Activated naive CD4-positive, alpha-beta T cell treated with anti-CD3 and anti-CD28 coated beads, Interleukin-2, amount 50 U/mL, for 24 hours (primary cell): ENCODE results near the gene NAMPT.

ENCODE experiments used
- H3K27ac Mint-ChIP-seq: one replicate; pipeline ENCODE4 v1.8.0; 2021; ENCODE audit warnings: mild to moderate bottlenecking, mixed read lengths
- H3K27me3 Mint-ChIP-seq: one replicate; pipeline ENCODE4 v1.8.0; 2021; ENCODE audit warnings: mixed read lengths
- H3K36me3 Mint-ChIP-seq: one replicate; pipeline ENCODE4 v1.8.0; 2021; ENCODE audit warnings: mixed read lengths
- H3K4me1 Mint-ChIP-seq: one replicate; pipeline ENCODE4 v1.8.0; 2021; ENCODE audit warnings: mixed read lengths
- H3K4me3 Mint-ChIP-seq: one replicate; pipeline ENCODE4 v1.8.0; 2021; ENCODE audit warnings: mild to moderate bottlenecking, mixed read lengths
- H3K9me3 Mint-ChIP-seq: one replicate; pipeline ENCODE4 v1.8.0; 2021; ENCODE audit warnings: mixed read lengths

Gene NAMPT

DNA sequence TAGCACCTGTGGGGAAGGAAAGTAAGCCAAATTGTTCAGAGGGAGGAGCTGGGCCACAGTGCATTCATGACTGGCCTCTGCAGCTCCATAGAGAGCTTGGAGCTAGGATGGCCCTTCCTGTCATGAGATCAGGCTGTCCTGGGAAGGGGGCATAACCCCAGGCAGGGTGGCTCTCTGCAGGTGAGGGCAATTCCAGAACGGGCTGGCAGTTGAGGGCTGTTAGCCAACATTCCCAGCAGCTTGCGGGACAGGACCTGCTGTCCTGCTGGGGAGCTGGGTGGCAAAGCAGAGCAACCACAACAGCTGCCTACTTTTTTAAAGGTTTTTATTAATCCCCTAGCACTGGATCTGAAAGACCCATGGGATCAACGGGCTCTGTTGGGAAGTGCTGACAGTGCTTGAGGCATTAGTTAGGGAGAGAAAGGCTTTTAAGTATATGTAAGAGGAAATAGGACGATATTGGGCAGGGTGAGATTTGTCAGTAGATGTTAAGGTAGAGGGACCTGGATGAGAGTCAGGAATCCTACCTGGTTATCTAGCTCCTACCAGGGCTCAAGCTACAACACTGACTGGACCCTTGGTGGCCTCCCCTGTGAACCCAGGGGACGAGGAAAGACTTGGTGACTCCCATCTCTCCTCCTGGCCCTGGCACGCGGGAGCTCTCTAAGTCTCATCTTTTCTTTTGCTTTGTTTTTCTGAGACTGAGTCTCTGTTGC, 77.8 kb downstream of the NAMPT start:
- Mint-ChIP-seq H3K4me1 (no peaks in the 10 kb centered on the region), H3K36me3 (peaks cover 5% of the 10 kb centered on the region), H3K27ac (no peak overlapping the region), H3K9me3 (peaks cover 6% of the 10 kb centered on the region), H3K4me3 (no peak overlapping the region), H3K27me3 (peaks cover 12% of the 10 kb centered on the region)

DNA sequence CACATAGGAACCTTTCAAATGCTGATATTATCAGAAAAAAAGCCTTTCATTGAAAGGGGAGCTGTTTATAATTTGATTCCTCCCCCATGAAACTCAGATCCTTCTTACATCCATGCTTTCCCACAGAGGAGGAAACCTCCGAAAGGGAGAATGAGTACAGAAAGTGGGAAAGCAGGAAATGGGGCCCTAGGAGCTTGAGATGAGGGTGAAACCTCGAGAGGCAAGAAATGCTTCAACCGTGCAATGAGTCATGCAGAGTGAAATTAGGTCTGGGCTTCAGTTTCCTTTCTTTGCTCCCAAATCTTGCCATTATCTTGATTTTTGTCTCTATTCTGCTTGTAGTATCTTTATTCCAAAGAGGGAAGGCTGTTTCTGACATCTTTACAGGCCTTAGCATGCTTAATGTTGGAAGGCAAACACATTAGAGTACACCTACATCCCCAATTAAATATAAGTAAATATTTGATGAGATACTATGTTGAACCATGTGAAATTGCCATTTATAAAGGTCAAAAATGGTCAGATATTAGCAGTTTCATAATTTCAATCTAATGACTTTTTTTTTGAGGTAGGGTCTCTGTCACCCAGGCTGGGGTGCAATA, 79.1 kb downstream of the NAMPT start:
- H3K4me3 Mint-ChIP-seq: no peak overlapping the region
- H3K36me3 Mint-ChIP-seq: peaks cover 5% of the 10 kb centered on the region
- H3K27me3 Mint-ChIP-seq: peaks cover 12% of the 10 kb centered on the region
- H3K9me3 Mint-ChIP-seq: peaks cover 6% of the 10 kb centered on the region
- H3K27ac Mint-ChIP-seq: no peak overlapping the region
- H3K4me1 Mint-ChIP-seq: no peaks in the 10 kb centered on the region

DNA sequence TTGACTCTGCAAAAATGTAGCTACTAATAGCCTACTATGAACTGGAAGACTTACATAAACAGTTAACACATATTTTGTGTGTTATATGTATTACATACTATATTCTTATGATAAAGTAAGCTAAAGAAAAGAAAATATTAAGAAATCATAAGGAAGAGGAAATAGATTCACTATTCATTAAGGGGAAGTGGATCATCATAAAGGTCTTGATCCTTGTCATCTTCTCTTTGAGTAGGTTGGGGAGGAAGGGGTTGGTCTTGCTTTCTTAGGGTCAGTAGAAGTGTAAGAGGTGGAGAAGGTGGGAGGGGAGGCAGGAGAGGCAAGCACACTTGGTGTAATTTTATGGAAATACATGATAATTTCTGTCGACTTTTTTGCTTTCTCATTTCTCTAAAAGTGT, 81.3 kb downstream of the NAMPT start:
- Mint-ChIP-seq H3K9me3 (no peaks in the 10 kb centered on the region), H3K27ac (no peak overlapping the region), H3K27me3 (peaks cover 7% of the 10 kb centered on the region), H3K36me3 (no peaks in the 10 kb centered on the region), H3K4me1 (no peaks in the 10 kb centered on the region), H3K4me3 (no peak overlapping the region)

DNA sequence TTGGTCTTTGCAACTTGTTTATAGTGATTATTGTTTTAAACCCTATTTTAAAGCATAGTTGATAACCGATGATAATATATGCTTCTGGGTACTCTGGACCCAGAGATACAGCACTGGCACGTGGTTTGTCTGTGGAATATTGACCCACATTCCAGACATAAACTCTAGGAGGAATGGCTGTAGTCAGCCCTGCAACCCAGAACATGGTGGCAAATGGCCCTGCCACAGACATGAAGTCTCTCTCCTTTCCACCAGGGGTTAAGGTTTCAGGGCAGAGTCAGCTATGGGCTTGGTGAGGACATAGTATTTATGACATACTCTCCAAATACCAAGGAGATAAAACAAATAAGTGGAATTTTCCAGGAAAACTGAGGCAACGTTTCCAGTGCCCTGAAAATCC, 83.6 kb downstream of the NAMPT start:
- no peaks in the 10 kb centered on the region for H3K9me3 Mint-ChIP-seq
- H3K4me1 Mint-ChIP-seq: no peaks in the 10 kb centered on the region
- no peak overlapping the region for H3K4me3 Mint-ChIP-seq
- peaks cover 6% of the 10 kb centered on the region for H3K27me3 Mint-ChIP-seq
- no peaks in the 10 kb centered on the region for H3K36me3 Mint-ChIP-seq
- no peak overlapping the region for H3K27ac Mint-ChIP-seq

DNA sequence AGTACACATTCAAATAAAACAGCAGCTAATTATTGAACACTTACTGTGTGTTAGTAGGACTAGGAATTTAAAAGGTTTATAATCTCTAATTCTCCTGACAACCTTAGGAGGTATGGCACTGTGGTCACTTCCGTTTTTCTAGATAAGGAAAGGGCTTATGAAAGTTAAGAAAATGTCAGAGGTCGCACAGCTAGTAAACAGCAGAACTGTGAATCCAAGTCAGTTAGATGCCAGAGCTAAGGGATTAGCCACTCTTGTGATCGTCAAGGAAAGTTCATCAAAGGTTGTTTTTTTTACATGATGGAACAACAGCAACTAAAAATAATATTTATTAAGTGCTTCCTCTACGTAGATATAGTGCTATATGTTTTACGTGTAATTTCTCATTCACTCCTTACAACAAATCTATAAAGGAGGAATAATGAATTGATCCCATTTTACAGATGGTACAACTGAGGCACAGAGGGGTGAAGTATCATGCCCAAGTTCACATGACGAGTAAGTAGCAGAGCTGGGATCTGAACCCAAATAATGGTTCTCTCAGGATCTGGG, 84.9 kb downstream of the NAMPT start:
- H3K4me3 Mint-ChIP-seq: no peak overlapping the region
- no peak overlapping the region for H3K27ac Mint-ChIP-seq
- no peaks in the 10 kb centered on the region for H3K4me1 Mint-ChIP-seq
- H3K27me3 Mint-ChIP-seq: peaks cover 8% of the 10 kb centered on the region
- no peaks in the 10 kb centered on the region for H3K36me3 Mint-ChIP-seq
- H3K9me3 Mint-ChIP-seq: no peaks in the 10 kb centered on the region

DNA sequence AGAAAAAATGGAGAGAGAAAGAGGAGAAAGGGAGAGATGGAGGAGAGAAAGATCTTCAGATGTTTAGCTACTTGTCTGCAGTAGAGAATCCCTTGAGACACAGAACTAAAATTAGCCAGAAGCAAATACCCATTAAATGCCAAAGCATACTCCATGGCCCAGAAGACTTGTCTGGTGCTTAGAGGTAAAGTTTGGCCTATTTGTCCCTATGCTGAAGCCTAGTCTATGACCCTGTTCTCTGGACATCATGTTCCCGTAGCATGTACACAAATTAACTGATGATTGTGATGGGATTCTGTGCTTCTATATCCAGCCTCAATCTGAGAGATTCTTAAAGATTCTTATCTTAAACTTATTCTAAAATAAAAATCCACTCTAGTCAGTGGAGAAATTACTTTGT, 85.8 kb downstream of the NAMPT start:
- H3K27ac Mint-ChIP-seq: no peak overlapping the region
- peaks cover 7% of the 10 kb centered on the region for H3K27me3 Mint-ChIP-seq
- H3K9me3 Mint-ChIP-seq: no peaks in the 10 kb centered on the region

More for the DNA sequence above, 85.8 kb downstream of the NAMPT start:
- no peak overlapping the region for H3K4me3 Mint-ChIP-seq
- H3K4me1 Mint-ChIP-seq: no peaks in the 10 kb centered on the region
- no peaks in the 10 kb centered on the region for H3K36me3 Mint-ChIP-seq
